Stimulated activated naive CD4-positive, alpha-beta T cell treated with Interleukin-2 at 50 U/mL for 16 hours (primary cell): ENCODE measurements around the gene IFITM10.

Experiments
- DNase-seq: peaks from one replicate; lab custom pipeline; 2025; lab: John Stamatoyannopoulos, UW

IFITM10 gene

GRCh38 chr11:1750481-1750839 is at the start of gene IFITM10:
IFITM10 (minus strand) TSS chr11:1750595; CDS start chr11:1750442, 153 bp downstream.
- DNase-seq, result no peak

DNA sequence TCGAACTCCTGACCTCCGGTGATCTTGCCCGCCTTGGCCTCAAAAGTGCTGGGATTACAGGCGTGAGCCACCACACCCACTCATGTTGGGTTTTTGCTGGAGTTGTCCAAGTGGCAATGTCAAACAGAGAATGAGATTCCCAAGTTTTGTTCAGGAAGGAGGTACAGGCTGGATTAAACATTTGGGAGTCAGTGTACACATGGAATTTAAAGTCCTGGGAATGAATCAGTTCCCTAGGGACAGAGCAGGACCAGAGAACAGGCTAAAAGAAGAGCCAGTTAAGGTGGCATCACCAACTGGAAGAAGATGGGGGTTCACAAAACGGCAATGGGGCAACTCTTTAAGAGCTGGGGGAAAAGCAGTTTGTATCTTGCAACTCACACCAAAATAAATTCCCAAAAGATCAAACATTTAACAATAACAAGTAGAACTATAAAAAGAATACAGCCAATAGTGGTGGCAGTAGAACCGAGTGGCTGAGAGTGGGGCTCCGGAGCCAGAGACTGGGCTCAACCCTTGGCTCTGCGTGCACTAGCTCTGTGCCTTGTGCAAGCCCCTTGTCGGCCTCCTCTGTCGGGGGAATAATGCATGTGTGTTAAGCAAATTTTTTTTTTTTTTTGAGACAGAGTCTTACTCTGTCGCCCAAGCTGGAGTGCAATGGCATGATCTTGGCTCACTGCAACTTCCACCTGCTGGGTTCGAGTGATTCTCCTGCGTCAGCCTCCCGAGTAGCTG is 47.2 kb upstream of the IFITM10 start:
- DNase-seq, result no peak

GRCh38 chr11:1796413-1797011 is 46.1 kb upstream of the IFITM10 start:
- no peak for DNase-seq

GRCh38 chr11:1793081-1793480 is 42.7 kb upstream of the IFITM10 start:
- DNase-seq, result no peak

DNA sequence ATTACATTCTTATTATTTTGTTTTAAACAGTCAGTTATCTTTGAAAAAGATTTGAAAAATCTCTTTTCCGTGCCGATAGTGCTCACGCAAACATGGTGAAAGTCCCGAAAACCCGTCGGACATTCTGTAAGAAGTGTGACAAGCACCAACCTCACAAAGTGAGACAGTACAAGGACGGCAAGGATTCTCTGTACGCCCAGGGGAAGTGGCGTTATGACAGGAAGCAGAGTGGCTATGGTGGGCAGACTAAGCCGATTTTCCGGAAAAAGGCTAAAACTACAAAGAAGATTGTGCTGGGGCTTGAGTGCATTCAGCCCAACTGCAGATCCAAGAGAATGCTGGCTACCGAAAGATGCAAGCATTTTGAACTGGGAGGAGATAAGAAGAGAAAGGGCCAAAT is 42.1 kb upstream of the IFITM10 start:
- no peak for DNase-seq

DNA sequence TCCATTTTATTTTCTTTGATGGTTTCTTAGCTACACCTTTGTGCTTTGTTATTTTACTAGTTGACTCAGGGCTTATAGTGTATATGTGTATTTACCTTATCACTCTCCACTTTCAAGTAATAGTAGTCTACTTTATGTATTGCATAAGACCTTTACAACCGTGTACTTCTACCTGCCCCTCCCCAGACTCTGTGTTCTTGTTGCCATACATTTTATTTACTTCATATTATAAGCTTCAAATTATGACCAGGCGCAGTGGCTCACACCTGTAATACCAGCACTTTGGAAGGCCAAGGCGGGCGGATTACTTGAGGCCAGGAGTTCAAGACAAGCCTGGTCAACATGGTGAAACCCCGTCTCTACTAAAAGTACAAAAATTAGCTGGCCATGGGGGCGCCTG is 41.5 kb upstream of the IFITM10 start:
- no peak for DNase-seq

GRCh38 chr11:1786466-1786865 is 36.1 kb upstream of the IFITM10 start:
- DNase-seq, result no peak

GRCh38 chr11:1785749-1786413 is 35.5 kb upstream of the IFITM10 start:
- DNase-seq, result no peak

DNA sequence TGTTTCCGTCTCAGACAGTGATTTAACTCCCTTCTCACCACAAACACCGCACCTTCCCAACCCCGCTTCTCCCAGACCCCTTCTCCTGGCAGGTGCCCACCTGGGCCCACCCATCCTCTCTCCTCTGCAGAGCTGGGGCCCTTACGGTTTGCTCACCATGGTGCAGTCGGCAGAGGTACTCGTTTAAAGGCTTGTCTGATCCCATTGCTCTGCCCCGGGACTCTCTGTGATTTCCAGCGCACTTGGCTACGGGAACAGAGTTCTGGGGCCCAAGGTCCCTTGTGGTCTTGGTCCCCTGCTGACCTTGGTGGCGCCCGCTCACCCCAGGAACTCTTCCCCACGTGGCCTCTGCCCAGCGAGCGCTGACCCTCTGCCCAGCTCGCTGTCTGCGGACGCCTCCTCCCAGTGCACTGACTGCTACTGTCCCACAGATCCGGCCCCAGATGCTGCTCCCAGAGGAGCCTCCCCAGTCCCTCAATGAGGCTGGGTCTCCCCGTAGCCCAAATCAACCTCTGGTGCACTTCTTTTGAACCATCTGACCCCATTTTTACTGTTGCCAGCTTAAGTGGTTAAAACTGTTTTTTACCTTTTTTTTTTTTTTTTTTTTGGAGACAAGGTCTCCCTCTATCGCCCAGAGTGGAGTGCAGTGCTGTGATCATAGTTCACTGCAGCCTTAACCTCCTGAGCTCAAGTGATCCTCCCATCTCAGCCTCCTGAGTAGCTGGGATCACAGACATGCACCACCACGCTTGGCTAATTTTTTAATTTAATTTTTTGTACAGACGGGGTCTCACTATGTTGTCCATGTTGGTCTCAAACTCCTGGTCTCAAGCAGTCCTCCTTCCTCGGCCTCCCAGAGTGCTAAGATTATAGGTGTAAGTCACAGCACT is 34.6 kb upstream of the IFITM10 start:
- DNase-seq, result no peak

GRCh38 chr11:1783725-1784529 is 33.5 kb upstream of the IFITM10 start:
- no peak for DNase-seq

DNA sequence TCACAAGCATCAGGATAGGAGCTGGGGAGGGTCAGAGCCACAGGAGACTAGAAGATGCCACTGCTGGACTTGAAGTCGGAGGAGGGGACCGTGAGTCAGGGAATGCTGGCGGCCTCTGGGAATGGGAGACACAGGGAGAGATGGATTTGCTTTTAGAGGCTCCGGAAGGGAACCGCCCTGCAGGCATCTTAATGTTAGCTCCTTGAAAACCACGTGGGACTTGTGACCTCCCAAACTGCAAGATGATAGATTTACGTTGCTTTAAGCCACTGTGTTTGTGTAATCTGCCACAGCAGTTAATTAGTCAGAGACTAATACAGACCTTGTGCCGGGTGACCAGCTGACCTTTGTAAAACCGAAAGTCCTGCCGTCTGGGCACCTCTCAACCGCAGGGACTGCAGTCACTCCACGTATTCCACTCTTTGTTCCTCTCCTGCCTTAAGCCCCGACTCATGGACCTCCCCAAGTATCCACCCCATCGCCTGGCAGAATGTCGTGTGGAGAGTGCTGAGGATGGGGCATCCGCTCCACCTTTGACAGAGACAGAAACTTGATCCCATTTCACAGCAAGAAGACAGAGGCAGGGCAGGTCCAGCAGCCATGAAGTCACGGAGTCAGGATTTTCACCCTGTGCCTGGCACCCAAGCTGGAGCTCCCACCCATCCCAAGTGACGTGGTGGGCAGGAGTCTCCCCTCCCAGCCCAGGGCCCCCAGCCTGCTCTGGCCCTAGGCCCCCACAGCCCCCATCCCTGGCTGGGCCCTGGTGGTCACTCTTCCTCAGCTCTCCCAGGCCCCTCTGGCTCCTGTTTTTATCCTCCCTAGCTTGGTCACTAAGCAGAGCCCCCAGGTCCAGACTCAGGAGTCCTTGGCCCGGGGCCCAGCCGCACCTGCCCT is 32.7 kb upstream of the IFITM10 start:
- DNase-seq, result no peak

DNA sequence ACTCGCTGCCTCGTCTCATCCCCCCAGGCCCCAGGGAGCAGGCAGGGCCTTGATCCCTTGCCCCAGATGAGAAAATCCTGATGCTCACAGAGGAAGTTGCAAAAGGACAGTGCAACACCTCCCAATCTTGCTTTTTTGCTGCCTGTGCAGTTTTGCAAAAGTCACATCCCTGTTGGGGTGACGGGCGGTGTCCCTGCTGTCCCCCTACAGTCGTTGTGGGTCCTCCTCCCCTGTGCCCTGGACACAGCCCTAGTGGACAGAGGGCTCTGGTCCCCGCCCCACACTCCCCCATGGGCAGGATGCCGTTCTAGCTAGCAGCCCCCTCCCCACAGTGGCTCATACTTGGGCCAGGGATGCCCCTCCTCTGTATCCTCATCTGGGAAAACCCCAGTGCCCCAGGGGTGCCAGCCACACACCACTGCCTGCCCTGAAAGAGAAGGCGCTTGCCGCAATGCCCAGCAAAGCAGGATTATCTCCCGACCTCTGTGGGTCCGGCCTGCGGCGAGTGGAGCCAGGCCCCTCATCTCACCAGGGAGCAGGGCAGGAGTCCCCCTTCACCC is 31.7 kb upstream of the IFITM10 start:
- DNase-seq, result no peak

- no peak for DNase-seq
These were observed 31.2 kb upstream of the IFITM10 start for GRCh38 chr11:1781593-1781975.

- DNase-seq, result no peak
These were observed 30.6 kb upstream of the IFITM10 start for GRCh38 chr11:1780700-1781592.

DNA sequence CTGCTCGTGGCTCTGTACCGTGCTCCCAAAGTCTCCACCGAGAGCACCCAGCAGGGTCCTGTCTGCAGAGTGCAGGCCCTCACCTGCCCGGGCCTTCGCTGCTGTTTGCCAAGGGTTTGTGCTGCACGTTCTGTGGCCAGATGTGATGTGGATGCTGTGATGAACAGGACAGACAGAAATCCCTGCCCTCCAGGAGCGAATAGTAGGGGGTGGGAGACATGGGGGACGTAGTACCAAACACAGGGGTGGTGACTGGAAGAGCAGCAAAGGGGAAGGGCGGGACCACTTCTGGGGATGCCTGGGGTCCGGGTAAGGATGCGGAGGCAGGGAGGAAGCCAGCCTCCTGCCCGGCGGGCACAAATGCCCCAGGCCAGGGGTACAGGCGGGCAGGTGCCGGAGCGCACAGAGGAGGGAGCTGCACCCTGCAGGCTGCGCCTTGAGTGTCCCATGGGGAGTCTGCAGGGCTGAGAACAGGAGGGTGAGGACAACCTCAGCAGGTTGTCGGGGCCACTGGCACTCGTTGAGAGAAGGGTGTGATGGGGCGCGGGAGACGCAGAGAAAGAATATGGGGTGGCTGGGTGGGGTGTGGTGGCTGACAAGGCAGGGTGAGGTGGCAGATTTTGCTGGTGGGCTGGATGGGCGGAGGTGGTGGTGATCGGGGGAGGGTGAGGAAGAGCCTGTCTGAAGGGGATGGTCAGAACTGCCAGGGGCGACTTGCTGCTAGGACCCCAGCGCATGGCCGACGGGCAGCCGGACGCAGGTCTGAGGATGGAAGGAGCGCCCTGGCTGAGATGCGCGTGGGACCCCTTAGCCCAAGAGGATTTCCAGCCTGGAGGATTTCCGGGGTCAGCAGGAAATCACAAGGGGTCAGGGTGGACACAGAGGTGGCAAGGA is 29.7 kb upstream of the IFITM10 start:
- no peak for DNase-seq

DNA sequence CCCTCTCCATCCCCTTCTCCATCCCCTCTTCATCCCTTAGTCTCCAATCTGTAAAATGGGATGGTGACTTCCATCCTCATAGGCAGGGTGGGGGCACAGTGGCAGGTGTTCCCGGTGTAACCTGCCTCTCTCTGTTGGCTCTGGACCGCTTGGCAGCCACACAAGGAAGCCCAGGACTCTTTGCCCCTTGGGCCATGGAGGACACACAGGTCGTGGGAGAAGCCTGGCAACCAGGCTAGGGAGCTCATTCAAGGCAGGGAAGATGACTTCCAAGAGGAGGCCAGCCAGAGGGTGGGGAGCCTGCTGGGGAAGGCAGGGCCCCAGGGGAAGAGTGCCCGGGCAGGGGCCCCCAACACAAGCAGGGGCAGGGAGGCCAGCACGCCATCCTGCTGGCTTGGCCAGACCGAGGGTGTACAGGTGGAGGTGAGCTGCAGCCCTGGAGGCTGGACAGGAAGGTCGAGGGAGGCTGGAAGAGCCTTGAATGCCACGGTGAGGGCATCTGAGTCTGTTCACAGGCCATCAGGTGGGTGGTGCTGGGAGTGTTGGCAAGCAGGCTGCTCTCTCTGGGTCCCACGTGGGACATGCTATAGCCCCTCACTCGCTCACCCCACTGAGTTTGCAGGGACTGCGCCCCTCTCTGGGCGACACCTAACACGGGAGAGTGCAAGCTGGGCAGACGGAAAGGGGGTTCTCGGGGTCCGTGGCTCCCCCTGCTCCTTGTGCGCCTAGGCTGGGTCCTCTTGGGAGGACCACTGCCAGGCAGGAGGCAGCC is 28.8 kb upstream of the IFITM10 start:
- DNase-seq, result no peak

DNA sequence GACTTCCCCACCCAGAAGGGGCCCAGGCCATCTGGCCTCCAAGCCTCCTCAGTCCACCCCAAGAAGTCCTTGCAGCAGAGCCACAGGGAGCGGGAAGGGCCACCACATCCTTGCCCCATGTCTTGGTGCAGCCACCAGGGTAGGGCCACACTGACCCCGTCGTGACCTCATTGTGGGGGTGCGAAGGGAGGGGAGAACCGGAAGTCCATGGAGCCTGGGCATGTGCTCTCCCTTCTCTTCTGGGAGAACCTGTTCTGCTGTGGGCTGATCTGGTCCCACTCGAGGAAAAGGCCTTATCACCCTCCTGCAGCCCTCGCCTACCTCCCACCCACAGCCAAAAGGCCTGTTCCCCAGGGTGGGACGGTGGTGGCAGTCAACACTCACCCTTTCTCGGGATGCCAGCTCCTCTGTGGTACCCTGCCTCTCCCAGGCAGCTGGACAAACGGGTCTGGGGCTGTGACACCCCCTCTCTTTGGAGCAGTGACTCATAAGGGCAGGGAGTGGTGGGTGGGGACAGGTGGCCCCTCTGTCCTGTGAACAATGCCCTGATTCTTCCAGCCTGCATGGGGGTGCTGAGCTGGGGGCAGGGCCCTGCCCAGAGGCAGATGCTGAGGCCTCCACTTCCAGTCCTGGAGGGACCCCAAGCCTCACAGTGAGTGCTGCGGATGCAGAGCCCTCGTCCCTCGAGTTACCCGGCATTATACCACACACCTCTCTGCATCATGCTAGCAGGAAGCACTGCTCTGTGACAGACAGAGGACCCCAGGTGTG is 27.9 kb upstream of the IFITM10 start:
- no peak for DNase-seq
